ENCODE measurements around the gene KLF3. TPM values are rescaled to one million over a fixed set of nuclear protein-coding genes. Genes with fewer than 3 reads are reported as not detected.

Gene KLF3
- total RNA-seq, 4 donors from 2014 or later: 46.0 to 73.1 (median 54.7) TPM

- TF ChIP-seq, protein P1, sequence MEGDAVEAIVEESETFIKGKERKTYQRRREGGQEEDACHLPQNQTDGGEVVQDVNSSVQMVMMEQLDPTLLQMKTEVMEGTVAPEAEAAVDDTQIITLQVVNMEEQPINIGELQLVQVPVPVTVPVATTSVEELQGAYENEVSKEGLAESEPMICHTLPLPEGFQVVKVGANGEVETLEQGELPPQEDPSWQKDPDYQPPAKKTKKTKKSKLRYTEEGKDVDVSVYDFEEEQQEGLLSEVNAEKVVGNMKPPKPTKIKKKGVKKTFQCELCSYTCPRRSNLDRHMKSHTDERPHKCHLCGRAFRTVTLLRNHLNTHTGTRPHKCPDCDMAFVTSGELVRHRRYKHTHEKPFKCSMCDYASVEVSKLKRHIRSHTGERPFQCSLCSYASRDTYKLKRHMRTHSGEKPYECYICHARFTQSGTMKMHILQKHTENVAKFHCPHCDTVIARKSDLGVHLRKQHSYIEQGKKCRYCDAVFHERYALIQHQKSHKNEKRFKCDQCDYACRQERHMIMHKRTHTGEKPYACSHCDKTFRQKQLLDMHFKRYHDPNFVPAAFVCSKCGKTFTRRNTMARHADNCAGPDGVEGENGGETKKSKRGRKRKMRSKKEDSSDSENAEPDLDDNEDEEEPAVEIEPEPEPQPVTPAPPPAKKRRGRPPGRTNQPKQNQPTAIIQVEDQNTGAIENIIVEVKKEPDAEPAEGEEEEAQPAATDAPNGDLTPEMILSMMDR (IDR thresholded peaks at IDR 0.05; ENCODE audit: low read depth): no peak
These were observed 19.3 kb downstream of the KLF3 start for GRCh38 chr4:38683276-38683675.

DNA sequence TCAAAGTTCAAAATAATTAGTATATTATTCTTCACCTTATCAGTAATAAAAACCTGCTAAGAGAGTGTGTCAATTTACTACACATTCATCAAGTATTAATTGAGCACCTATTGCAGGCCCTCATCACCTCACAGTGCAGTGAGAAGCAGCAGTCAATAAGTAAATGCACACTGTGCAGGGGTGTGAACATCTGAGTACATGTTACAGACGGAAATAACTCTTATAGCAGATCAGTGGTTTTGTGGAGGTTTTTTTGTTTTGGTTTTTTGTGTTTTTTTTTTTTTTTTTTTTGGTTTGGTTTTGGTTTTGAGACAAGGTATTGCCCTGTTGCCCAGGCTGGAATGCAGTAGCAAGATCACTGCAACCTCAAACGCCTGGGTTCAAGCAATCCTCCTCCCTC is 20.3 kb downstream of the KLF3 start:
- TF ChIP-seq, protein P1 (IDR thresholded peaks at IDR 0.05; ENCODE audit: low read depth): no peak

DNA sequence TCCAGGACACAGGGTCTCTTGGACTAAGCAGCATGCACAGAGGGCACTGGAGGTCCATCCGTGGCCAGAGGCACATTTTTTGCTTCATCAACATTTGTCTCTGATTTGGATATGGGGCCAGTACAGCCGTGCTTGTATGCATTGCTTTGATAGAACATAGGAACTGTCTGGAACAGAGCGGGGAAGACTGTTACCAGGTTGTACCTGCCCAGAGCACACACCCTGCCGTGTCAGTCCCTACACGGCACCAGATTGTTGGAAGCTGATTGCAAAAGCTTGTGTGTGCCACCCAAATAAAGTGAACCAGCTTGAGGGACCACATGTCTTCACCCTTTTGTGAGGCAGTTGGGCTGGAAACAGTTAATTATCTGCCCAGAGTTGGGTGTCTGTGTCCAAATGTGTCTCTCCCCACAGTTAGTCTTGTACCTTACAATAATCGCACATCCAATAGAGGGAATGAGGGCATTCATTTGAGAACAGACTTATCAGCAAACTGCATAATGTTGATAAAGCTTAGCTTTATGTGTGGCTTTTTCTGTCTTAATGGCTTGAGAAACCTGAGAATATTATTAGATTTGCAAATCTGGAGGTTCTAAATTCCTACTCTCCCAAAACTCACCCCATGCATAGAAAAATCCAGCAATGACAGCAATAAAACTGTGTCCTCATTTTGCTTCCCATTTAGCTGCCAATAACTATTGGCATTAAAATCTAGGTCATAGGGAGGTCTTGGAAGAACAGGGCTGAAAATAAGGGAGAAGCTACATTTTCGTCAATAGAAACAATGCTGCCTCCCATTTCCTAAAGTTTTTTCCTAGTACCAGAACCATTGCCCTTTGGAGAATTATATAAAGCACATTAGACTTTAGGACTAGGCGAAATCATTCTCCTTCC is 21.2 kb downstream of the KLF3 start:
- TF ChIP-seq, protein P1 (IDR thresholded peaks at IDR 0.05; ENCODE audit: low read depth): no peak

DNA sequence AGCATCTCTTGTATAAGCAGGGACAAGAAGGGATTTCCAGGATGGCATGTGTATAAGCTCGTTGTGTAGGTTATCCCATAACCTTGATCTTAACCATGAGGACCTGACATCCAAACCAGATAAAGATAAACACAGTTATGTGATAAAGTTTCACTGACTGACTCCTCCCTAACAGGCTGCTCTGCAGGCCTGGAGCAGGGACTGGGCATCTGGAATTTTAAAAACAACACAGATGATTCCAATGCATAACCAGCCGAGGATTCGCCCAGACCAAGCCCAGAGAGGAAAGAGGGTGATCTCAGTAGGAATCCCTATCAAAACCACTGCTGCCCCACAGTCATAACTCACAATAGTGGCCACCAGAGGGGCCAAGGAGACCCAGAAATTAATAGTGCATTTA is 22.7 kb downstream of the KLF3 start:
- TF ChIP-seq, protein P1 (IDR thresholded peaks at IDR 0.05; ENCODE audit: low read depth): no peak

DNA sequence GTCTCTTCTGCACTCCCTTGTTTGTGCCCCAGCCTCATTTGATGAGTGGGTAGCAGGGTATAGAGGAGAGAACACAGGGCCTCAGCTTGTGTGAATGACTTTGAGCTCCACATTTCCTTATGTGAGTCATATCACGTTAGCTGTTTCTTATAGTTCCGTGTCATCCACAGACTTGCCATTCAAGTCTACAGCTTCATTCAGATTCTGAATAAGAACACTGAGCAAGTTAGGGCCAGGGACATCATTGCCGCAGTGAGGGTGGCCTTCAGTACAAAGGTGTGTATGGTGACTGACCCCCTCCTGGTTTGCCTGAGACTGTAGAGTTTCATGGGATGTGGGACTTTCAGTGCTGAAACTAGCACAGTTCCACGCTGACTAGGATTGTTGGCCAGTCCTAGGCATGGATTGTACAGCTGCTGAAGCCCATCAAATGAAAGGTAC is 23.6 kb downstream of the KLF3 start:
- TF ChIP-seq, protein P1 (IDR thresholded peaks at IDR 0.05; ENCODE audit: low read depth): no peak

DNA sequence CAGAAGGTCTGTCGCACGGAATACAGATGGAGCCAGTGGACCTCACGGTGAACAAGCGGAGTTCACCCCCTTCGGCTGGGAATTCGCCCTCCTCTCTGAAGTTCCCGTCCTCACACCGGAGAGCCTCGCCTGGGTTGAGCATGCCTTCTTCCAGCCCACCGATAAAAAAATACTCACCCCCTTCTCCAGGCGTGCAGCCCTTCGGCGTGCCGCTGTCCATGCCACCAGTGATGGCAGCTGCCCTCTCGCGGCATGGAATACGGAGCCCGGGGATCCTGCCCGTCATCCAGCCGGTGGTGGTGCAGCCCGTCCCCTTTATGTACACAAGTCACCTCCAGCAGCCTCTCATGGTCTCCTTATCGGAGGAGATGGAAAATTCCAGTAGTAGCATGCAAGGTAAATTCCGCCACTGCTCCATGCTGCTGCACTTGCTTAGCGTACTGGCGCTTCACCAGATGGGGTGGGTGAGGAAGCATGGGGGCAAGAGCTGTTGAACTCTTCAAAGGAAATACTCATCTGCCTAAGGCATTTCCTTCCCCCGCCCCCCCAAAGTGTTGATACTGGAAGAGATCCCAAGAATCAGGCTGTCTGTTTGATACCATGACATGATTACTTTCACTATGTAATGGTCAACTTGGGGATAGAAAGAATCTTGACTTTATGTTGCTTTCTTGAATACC is 24.8 kb downstream of the KLF3 start:
- TF ChIP-seq, protein P1 (IDR thresholded peaks at IDR 0.05; ENCODE audit: low read depth): no peak
